ENCODE data around the gene CTBP2.
"Not testable (repeated sequence)": the region's sequence is repeated elsewhere in the genome, so short reads cannot be mapped to it uniquely, and the experiment has no call there.

CTBP2 gene

GRCh38 chr10:125186431-125187170 lies 26.2 kb upstream of the CTBP2 start:
- DNase-seq, result no peak

GRCh38 chr10:125179107-125179506 lies 18.7 kb upstream of the CTBP2 start:
- not testable (repeated sequence) for DNase-seq

GRCh38 chr10:125177641-125178640 lies 17.6 kb upstream of the CTBP2 start:
- DNase-seq, result no peak

- no peak for DNase-seq
These were observed 15.4 kb upstream of the CTBP2 start for GRCh38 chr10:125175807-125176206.

GRCh38 chr10:125174360-125174759 lies 14.0 kb upstream of the CTBP2 start:
- DNase-seq, result no peak

GRCh38 chr10:125172694-125173093 lies 12.3 kb upstream of the CTBP2 start:
- no peak for DNase-seq

GRCh38 chr10:125171402-125172306 lies 11.3 kb upstream of the CTBP2 start:
- no peak for DNase-seq

- DNase-seq, result no peak
These were observed 9.6 kb upstream of the CTBP2 start for GRCh38 chr10:125169915-125170314.

- no peak for DNase-seq
These were observed 8.9 kb upstream of the CTBP2 start for GRCh38 chr10:125169279-125169678.

- no peak for DNase-seq
These were observed 6.3 kb upstream of the CTBP2 start for GRCh38 chr10:125166658-125167057.

- DNase-seq, result no peak
These were observed 5.5 kb upstream of the CTBP2 start for GRCh38 chr10:125165584-125166573.

- no peak for DNase-seq
These were observed 4.1 kb upstream of the CTBP2 start for GRCh38 chr10:125164421-125164820.

GRCh38 chr10:125163803-125164202 lies 3.4 kb upstream of the CTBP2 start:
- DNase-seq, result no peak

- not testable (repeated sequence) for DNase-seq
These were observed 2.9 kb upstream of the CTBP2 start for GRCh38 chr10:125163312-125163711.

GRCh38 chr10:125162120-125162931 lies 2.0 kb upstream of the CTBP2 start:
- no peak for DNase-seq

- DNase-seq, result no peak
These were observed 1.4 kb upstream of the CTBP2 start for GRCh38 chr10:125161707-125162119.

GRCh38 chr10:125160856-125161706 lies 718 bp upstream of the CTBP2 start:
- DNase-seq, result peak; percentile 91

GRCh38 chr10:125159486-125159931 lies 854 bp downstream of the CTBP2 start:
- DNase-seq, result no peak
